ENCODE measurements around the gene ST3GAL3.

DNA sequence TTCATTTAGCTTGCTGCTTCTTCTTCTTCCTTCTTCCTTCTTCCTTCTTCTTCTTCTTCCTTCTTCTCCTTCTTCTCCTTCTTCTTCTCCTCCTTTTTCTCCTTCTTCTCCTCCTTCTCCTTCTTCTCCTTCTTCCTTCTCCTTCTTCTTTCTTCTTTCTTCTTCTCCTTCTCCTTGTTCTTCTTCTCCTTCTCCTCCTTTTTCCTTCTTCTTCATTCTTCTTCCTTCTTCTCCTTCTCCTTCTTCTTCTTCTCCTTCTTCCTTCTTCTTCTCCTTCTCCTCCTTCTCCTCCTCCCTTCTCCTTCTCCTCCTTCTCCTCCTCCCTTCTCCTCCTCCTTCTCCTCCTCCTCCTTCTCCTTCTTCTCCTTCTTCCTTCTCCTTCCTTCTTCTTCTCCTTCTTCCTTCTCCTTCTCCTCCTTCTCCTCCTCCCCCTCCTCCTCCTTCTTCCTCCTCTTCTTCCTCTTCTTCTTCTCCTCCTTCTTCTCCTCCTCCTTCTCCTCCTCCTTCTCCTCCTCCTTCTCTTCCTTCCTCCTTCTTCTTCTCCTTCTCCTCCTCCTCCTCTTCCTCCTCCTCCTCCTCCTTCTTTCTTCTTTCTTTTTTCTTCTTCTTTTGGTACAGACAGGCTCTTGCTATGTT is 110.1 kb downstream of the ST3GAL3 start:
- no peak for TF ChIP-seq SP2 (tag by site-specific recombination; IDR thresholded peaks at IDR 0.05)
- no peak for TF ChIP-seq BCL11A (tag by site-specific recombination; IDR thresholded peaks at IDR 0.05; ENCODE audit: low read depth)
- TF ChIP-seq, protein P1, sequence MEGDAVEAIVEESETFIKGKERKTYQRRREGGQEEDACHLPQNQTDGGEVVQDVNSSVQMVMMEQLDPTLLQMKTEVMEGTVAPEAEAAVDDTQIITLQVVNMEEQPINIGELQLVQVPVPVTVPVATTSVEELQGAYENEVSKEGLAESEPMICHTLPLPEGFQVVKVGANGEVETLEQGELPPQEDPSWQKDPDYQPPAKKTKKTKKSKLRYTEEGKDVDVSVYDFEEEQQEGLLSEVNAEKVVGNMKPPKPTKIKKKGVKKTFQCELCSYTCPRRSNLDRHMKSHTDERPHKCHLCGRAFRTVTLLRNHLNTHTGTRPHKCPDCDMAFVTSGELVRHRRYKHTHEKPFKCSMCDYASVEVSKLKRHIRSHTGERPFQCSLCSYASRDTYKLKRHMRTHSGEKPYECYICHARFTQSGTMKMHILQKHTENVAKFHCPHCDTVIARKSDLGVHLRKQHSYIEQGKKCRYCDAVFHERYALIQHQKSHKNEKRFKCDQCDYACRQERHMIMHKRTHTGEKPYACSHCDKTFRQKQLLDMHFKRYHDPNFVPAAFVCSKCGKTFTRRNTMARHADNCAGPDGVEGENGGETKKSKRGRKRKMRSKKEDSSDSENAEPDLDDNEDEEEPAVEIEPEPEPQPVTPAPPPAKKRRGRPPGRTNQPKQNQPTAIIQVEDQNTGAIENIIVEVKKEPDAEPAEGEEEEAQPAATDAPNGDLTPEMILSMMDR (tag by site-specific recombination; IDR thresholded peaks at IDR 0.05): no peak
- TF ChIP-seq ZNF530 (tag by site-specific recombination; IDR thresholded peaks at IDR 0.05; ENCODE audit: low read depth): no peak
- TF ChIP-seq, protein P2, sequence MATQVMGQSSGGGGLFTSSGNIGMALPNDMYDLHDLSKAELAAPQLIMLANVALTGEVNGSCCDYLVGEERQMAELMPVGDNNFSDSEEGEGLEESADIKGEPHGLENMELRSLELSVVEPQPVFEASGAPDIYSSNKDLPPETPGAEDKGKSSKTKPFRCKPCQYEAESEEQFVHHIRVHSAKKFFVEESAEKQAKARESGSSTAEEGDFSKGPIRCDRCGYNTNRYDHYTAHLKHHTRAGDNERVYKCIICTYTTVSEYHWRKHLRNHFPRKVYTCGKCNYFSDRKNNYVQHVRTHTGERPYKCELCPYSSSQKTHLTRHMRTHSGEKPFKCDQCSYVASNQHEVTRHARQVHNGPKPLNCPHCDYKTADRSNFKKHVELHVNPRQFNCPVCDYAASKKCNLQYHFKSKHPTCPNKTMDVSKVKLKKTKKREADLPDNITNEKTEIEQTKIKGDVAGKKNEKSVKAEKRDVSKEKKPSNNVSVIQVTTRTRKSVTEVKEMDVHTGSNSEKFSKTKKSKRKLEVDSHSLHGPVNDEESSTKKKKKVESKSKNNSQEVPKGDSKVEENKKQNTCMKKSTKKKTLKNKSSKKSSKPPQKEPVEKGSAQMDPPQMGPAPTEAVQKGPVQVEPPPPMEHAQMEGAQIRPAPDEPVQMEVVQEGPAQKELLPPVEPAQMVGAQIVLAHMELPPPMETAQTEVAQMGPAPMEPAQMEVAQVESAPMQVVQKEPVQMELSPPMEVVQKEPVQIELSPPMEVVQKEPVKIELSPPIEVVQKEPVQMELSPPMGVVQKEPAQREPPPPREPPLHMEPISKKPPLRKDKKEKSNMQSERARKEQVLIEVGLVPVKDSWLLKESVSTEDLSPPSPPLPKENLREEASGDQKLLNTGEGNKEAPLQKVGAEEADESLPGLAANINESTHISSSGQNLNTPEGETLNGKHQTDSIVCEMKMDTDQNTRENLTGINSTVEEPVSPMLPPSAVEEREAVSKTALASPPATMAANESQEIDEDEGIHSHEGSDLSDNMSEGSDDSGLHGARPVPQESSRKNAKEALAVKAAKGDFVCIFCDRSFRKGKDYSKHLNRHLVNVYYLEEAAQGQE (tag by site-specific recombination; IDR thresholded peaks at IDR 0.05): no peak
- TF ChIP-seq, protein P3, sequence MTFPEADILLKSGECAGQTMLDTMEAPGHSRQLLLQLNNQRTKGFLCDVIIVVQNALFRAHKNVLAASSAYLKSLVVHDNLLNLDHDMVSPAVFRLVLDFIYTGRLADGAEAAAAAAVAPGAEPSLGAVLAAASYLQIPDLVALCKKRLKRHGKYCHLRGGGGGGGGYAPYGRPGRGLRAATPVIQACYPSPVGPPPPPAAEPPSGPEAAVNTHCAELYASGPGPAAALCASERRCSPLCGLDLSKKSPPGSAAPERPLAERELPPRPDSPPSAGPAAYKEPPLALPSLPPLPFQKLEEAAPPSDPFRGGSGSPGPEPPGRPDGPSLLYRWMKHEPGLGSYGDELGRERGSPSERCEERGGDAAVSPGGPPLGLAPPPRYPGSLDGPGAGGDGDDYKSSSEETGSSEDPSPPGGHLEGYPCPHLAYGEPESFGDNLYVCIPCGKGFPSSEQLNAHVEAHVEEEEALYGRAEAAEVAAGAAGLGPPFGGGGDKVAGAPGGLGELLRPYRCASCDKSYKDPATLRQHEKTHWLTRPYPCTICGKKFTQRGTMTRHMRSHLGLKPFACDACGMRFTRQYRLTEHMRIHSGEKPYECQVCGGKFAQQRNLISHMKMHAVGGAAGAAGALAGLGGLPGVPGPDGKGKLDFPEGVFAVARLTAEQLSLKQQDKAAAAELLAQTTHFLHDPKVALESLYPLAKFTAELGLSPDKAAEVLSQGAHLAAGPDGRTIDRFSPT (tag by site-specific recombination; IDR thresholded peaks at IDR 0.05): no peak
- no peak for TF ChIP-seq ZNF335 (tag by site-specific recombination; conservative IDR thresholded peaks at IDR 0.05)
- TF ChIP-seq, protein P4, sequence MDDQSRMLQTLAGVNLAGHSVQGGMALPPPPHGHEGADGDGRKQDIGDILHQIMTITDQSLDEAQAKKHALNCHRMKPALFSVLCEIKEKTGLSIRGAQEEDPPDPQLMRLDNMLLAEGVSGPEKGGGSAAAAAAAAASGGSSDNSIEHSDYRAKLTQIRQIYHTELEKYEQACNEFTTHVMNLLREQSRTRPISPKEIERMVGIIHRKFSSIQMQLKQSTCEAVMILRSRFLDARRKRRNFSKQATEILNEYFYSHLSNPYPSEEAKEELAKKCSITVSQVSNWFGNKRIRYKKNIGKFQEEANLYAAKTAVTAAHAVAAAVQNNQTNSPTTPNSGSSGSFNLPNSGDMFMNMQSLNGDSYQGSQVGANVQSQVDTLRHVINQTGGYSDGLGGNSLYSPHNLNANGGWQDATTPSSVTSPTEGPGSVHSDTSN (CRISPR knock-in tag; IDR thresholded peaks at IDR 0.05): no peak
- no peak for TF ChIP-seq ZNF2 (tag by site-specific recombination; IDR thresholded peaks at IDR 0.05)
- no peak for TF ChIP-seq ZNF19 (tag by site-specific recombination; IDR thresholded peaks at IDR 0.05; ENCODE audit: low read depth)
